Muscle of leg (tissue), 11 donors: ENCODE data around the gene ZNF467. TPM values are rescaled to one million over a fixed set of nuclear protein-coding genes. Genes with fewer than 3 reads are reported as not detected.

Experiments used
- DNase-seq: peaks from one replicate; pipeline ENCODE4 v3.0.0; 2013
- H3K27ac ChIP-seq: one replicate; pipeline ENCODE4 v1.5.1; 2013; ENCODE audit warnings: mild to moderate bottlenecking, low read length, control low read depth
- H3K27me3 ChIP-seq: one replicate; pipeline ENCODE4 v1.6.1; 2013; ENCODE audit warnings: low read length; ENCODE audit not compliant: control insufficient read depth, insufficient read depth
- H3K36me3 ChIP-seq: one replicate; pipeline ENCODE4 v1.6.1; 2013; ENCODE audit warnings: low read length; ENCODE audit not compliant: control insufficient read depth, insufficient read depth
- H3K4me1 ChIP-seq: one replicate; pipeline ENCODE4 v1.6.1; 2013; ENCODE audit warnings: low read length; ENCODE audit not compliant: control insufficient read depth, insufficient read depth
- H3K4me3 ChIP-seq: one replicate; pipeline ENCODE4 v1.5.1; 2013; ENCODE audit warnings: low read length, control low read depth
- H3K9me3 ChIP-seq: replicated peaks from 2 replicates; pipeline ENCODE4 v1.6.1; 2013; ENCODE audit warnings: low read depth, low read length; ENCODE audit not compliant: control insufficient read depth
- WGBS: methylation state at CpG from one replicate; pipeline ENCODE4 v1.1.5; 2013; ENCODE audit warnings: missing lambda C conversion rate; ENCODE audit not compliant: insufficient coverage; 5-methylcytosine and 5-hydroxymethylcytosine counted together
- polyA plus RNA-seq, 8 donors: library from polyadenylated mRNA; unstranded; fragments of 120-200 nt; gene quantifications; one replicate each; pipeline versions ENCODE4 v1.2.1 to v1.2.3, GENCODE V29; 2013; ENCODE audit warnings: inconsistent platforms in 1 of 8, low replicate concordance in 1 of 8; ENCODE audit not compliant: insufficient read length in 8 of 8, insufficient read depth in 1 of 8
- total RNA-seq: library from RNA; stranded (reverse); fragments of 120-200 nt; gene quantifications from one replicate; pipeline ENCODE4 v1.2.4, GENCODE V29; 2013

ZNF467 gene
- total and polyA plus RNA-seq, 9 donors, result 3.0 to 14.3 (median 6.9) TPM

- WGBS, result 79% methylated on average over 12 of the region's 16 CpGs
- Histone ChIP-seq H3K27me3 (peaks cover 15% of the 10 kb centered on the region), H3K4me3 (no peak overlapping the region), H3K9me3 (no peaks in the 10 kb centered on the region), H3K4me1 (peaks cover 20% of the 10 kb centered on the region), H3K36me3 (no peaks in the 10 kb centered on the region), H3K27ac (no peak overlapping the region)
- DNase-seq, result peak; percentile 38
Observed at GRCh38 chr7:149780636-149781419, 7.4 kb upstream of the ZNF467 start.

GRCh38 chr7:149780056-149780455, 6.7 kb upstream of the ZNF467 start:
- Histone ChIP-seq H3K4me1 (peaks cover 27% of the 10 kb centered on the region), H3K36me3 (no peaks in the 10 kb centered on the region), H3K27me3 (peaks cover 16% of the 10 kb centered on the region), H3K4me3 (no peak overlapping the region), H3K27ac (no peak overlapping the region), H3K9me3 (no peaks in the 10 kb centered on the region)
- no peak for DNase-seq
- 81% methylated on average over 8 of the region's 17 CpGs for WGBS

- Histone ChIP-seq H3K4me3 (no peak overlapping the region), H3K4me1 (peaks cover 33% of the 10 kb centered on the region), H3K9me3 (no peaks in the 10 kb centered on the region), H3K27me3 (peaks cover 14% of the 10 kb centered on the region), H3K27ac (no peak overlapping the region), H3K36me3 (no peaks in the 10 kb centered on the region)
- 63% methylated on average over 4 of the region's 4 CpGs for WGBS
- no peak for DNase-seq
Observed at GRCh38 chr7:149779502-149779805, 6.1 kb upstream of the ZNF467 start.

GRCh38 chr7:149778696-149779501, 5.5 kb upstream of the ZNF467 start:
- H3K4me1 ChIP-seq, result peaks cover 38% of the 10 kb centered on the region
- H3K9me3 ChIP-seq, result no peaks in the 10 kb centered on the region
- H3K27ac ChIP-seq, result no peak overlapping the region
- peaks cover 13% of the 10 kb centered on the region for H3K27me3 ChIP-seq
- no peaks in the 10 kb centered on the region for H3K36me3 ChIP-seq
- no peak overlapping the region for H3K4me3 ChIP-seq
- no peak for DNase-seq
- WGBS, result 67% methylated on average over 8 of the region's 11 CpGs

GRCh38 chr7:149778327-149778637, 4.9 kb upstream of the ZNF467 start:
- no CpG with 5 or more reads among the region's 5 CpGs for WGBS
- peaks cover 37% of the 10 kb centered on the region for H3K4me1 ChIP-seq
- H3K36me3 ChIP-seq, result no peaks in the 10 kb centered on the region
- no peak overlapping the region for H3K27ac ChIP-seq
- no peaks in the 10 kb centered on the region for H3K9me3 ChIP-seq
- H3K27me3 ChIP-seq, result peaks cover 11% of the 10 kb centered on the region
- DNase-seq, result no peak
- H3K4me3 ChIP-seq, result no peak overlapping the region

GRCh38 chr7:149777551-149778326, 4.4 kb upstream of the ZNF467 start:
- WGBS, result 58% methylated on average over 11 of the region's 19 CpGs
- Histone ChIP-seq H3K4me3 (no peak overlapping the region), H3K9me3 (no peaks in the 10 kb centered on the region), H3K27me3 (peaks cover 12% of the 10 kb centered on the region), H3K4me1 (peaks cover 35% of the 10 kb centered on the region), H3K27ac (no peak overlapping the region), H3K36me3 (no peaks in the 10 kb centered on the region)
- no peak for DNase-seq

GRCh38 chr7:149776848-149777407, 3.5 kb upstream of the ZNF467 start:
- Histone ChIP-seq H3K4me3 (no peak overlapping the region), H3K36me3 (no peaks in the 10 kb centered on the region), H3K27ac (no peak overlapping the region), H3K9me3 (no peaks in the 10 kb centered on the region), H3K27me3 (peaks cover 15% of the 10 kb centered on the region), H3K4me1 (peaks cover 38% of the 10 kb centered on the region)
- DNase-seq, result no peak
- 77% methylated on average over 13 of the region's 13 CpGs for WGBS

- Histone ChIP-seq H3K27ac (peak overlapping the region; percentile 42), H3K4me3 (no peak overlapping the region), H3K27me3 (peaks cover 15% of the 10 kb centered on the region), H3K4me1 (peaks cover 39% of the 10 kb centered on the region), H3K36me3 (no peaks in the 10 kb centered on the region), H3K9me3 (no peaks in the 10 kb centered on the region)
- 21% methylated on average over 8 of the region's 12 CpGs for WGBS
- peak; percentile 61 for DNase-seq
Observed at GRCh38 chr7:149776289-149776688, 2.9 kb upstream of the ZNF467 start.

GRCh38 chr7:149775176-149775556, 1.8 kb upstream of the ZNF467 start:
- WGBS, result no CpG with 5 or more reads among the region's 5 CpGs
- H3K4me1 ChIP-seq, result peaks cover 47% of the 10 kb centered on the region

More at GRCh38 chr7:149775176-149775556, 1.8 kb upstream of the ZNF467 start:
- DNase-seq, result no peak
- no peaks in the 10 kb centered on the region for H3K9me3 ChIP-seq
- no peaks in the 10 kb centered on the region for H3K36me3 ChIP-seq
- H3K27me3 ChIP-seq, result peaks cover 16% of the 10 kb centered on the region
- H3K27ac ChIP-seq, result peak overlapping the region; percentile 17
- H3K4me3 ChIP-seq, result no peak overlapping the region
